ENCODE measurements around the gene FAM3C.
"Not testable (repeated sequence)": the region's sequence is repeated elsewhere in the genome, so short reads cannot be mapped to it uniquely, and the experiment has no call there.

The FAM3C gene, protein sequence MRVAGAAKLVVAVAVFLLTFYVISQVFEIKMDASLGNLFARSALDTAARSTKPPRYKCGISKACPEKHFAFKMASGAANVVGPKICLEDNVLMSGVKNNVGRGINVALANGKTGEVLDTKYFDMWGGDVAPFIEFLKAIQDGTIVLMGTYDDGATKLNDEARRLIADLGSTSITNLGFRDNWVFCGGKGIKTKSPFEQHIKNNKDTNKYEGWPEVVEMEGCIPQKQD

DNA sequence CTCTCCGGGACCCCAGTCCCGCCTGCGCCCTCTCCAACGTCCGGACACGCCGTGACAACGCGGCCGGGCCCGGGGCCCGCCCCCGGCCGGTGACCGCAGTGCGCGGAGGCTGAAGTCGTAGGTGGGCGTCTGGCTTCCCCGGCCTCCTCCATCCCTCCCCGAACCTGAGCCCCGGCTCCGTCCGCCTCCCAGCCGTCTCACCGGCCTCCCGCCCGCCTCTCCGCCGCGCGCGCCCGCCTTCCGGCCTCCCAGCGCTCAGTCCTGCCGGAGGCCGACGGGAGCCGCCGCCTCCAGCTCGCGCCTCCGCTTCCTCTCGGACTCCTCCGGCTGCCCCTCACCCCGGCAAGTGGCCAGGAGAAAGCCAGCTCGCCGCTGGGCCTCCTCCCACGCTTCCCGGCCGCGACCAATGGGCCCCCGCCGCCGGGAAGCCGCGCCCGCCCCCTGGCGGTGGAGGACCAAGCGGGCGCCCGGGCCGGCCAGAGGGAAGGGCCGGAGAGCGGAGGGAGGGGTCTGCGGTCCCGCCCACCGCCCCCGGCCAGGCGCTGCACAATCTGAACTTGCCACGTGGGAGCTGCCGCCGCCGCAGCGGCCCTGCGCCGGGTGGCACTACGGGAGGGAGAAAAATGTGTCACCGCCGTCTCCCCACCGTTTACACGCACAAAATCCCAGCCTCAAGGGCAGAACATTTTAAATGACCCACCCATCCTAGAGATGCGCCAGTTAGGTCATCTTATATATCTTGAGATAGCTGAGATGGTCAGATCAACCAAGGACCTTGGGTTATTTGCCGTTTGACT is at the start of gene FAM3C:
Gene FAM3C, minus strand, starts transcription at position 348 of the 797 bp plus-strand sequence. CDS start 13,339 bp downstream, outside the sequence.
- in situ Hi-C loops (cut with MboI; ENCODE audit: low sequenced_read_pairs) = no loop called here

- in situ Hi-C loops (cut with MboI; ENCODE audit: low sequenced_read_pairs) = no loop called here
These were observed 46.7 kb upstream of the FAM3C start for GRCh38 chr7:121442845-121443244.

GRCh38 chr7:121440857-121441503 is 44.9 kb upstream of the FAM3C start:
- in situ Hi-C loops (cut with MboI; ENCODE audit: low sequenced_read_pairs) = no loop called here

DNA sequence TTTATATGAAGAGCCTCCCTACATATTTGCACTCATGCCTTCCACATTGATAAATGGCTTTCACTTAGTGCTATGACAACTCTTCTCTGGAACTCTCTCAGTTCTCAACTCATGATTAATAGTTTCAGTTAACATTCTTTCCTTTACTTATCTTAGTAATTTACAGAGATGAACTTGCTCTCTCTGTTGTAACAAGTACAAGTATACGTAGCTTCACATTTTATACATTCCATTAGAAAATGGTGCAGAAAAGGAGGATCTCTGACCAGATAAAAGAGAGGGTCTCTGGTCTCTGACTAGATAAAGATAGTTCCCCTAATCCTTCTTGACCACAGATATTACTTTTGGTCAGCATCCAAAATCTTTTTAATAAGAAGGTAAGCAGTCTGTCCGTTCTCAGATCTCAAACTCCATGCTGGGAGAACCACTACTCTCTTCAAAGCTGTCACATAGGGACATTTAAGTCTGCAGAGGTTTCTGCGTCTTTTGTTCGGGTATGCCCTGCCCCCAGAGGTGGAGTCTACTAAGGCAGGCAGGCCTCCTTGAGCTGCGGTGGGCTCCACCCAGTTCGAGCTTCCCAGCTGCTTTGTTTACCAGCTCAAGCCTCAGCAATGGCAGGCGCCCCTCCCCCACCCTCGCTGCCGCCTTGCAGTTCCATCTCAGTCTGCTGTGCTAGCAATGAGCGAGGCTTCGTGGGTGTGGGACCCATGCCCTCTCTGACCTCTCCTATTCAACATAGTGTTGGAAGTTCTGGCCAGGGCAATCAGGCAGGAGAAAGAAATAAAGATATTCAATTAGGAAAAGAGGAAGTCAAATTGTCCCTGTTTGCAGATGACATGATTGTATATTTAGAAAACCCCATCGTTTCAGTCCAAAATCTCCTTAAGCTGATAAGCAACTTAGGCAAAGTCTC is 42.2 kb upstream of the FAM3C start:
- in situ Hi-C loops (cut with MboI; ENCODE audit: low sequenced_read_pairs) = not testable (repeated sequence)

DNA sequence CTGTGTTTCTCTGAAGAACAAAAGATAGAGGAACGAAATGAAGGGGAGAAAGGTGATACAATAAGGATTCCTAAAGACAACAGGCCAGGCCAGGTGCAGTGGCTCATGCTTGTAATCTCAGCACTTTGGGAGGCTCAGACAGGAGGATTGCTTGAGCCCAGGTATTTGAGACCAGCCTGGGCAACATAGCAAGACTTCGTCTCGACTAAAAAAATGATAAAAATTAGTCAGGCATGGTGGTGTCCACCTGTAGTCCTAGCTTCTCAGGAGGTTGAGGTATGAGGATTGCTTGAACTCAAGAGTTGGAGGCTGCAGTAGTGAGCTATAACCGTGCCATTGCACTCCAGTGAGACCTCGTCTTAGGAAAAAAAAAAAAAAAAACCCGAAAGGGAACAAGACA is 41.4 kb upstream of the FAM3C start:
- in situ Hi-C loops (cut with MboI; ENCODE audit: low sequenced_read_pairs) = no loop called here

DNA sequence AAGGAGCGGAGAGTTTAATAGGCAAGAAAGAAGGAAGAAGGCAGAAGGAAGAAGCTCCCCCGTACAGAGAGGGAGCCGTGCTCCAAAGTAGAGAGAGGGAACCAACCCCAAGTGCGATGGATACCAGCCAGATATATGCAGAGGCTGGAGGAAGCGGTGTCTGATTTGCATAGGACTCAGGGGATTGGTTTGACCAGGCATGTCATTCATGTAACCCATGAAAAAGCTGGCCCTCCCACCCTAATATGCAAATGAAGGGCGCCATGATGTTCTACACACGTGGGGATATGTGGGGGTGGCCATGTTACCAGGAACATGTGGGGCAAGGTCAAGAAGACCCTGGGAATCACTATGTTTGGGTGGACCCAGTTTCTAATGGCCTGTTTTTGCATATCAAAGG is 40.6 kb upstream of the FAM3C start:
- in situ Hi-C loops (cut with MboI; ENCODE audit: low sequenced_read_pairs) = no loop called here

- in situ Hi-C loops (cut with MboI; ENCODE audit: low sequenced_read_pairs) = no loop called here
These were observed 40.0 kb upstream of the FAM3C start for GRCh38 chr7:121436136-121436535.

- in situ Hi-C loops (cut with MboI; ENCODE audit: low sequenced_read_pairs) = no loop called here
These were observed 37.7 kb upstream of the FAM3C start for GRCh38 chr7:121433775-121434174.

- in situ Hi-C loops (cut with MboI; ENCODE audit: low sequenced_read_pairs) = not testable (repeated sequence)
These were observed 36.4 kb upstream of the FAM3C start for GRCh38 chr7:121432486-121432885.

DNA sequence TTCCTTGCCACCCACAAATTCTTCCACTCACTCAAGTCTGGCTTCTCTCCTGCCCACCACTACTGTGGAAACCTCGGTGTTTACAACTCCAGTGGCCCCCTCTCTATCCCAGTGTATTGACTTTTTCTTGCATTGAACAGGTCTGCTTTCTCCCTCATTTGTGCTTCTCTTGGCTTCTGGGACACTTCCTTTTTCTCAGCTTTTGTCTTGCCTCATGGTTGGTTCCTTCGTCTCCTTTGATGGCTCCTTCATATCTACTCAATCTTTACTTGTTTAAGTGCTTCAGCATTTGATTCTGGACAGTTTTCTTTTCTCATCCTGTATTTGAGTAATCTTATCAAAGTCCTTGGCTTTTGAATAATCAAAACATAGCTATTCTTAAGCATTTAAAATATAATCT is 35.9 kb upstream of the FAM3C start:
- in situ Hi-C loops (cut with MboI; ENCODE audit: low sequenced_read_pairs) = no loop called here

- in situ Hi-C loops (cut with MboI; ENCODE audit: low sequenced_read_pairs) = no loop called here
These were observed 35.4 kb upstream of the FAM3C start for GRCh38 chr7:121431389-121431995.

GRCh38 chr7:121430558-121430957 is 34.5 kb upstream of the FAM3C start:
- in situ Hi-C loops (cut with MboI; ENCODE audit: low sequenced_read_pairs) = no loop called here

DNA sequence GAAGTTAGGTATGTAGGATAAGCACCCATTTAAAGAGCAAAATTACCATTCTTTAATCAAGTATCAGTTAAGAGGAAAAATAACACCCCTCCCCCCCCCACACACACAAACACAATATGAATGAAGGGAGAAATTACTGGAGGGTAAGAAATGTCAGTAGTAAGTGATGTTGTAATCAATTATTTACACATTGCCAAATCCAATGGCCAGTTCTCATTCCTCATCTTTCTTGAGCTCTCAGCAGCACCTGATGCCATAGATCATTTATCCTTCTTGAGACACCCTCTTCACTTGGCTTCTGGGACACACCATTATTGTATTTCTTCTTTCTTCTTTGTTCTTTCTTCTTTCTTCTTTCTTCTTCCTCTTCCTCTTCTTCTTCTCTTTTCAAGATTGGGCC is 33.7 kb upstream of the FAM3C start:
- in situ Hi-C loops (cut with MboI; ENCODE audit: low sequenced_read_pairs) = no loop called here

DNA sequence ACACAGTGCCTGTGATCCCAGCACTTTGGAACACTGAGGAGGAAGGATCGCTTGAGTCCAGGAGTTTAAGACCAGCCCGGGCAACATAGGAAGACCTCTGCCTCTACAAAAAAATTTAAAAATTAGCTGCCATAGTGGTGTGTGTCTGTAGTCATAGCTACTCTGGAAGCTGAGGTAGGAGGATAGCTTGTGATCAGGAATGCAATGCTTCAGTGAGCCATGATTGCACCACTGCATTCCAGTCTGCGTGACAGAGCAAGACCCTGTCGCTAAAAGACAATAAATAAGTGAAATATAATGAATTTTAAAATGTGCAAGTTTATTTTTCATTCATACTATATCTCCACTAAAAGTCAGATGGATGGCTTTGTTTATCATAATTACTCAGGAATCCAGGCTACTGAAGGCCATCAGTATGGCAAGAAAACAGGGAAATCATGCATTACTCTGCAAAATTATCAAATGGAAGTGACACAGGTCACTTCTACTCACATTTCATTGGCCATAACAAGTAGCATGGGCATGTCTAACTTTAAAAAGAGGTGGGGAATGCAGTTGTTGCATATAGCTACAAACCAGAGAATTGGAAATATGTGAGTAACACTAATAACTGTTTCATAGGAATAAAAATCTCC is 32.9 kb upstream of the FAM3C start:
- in situ Hi-C loops (cut with MboI; ENCODE audit: low sequenced_read_pairs) = no loop called here

- in situ Hi-C loops (cut with MboI; ENCODE audit: low sequenced_read_pairs) = not testable (repeated sequence)
These were observed 25.6 kb upstream of the FAM3C start for GRCh38 chr7:121421743-121422142.

DNA sequence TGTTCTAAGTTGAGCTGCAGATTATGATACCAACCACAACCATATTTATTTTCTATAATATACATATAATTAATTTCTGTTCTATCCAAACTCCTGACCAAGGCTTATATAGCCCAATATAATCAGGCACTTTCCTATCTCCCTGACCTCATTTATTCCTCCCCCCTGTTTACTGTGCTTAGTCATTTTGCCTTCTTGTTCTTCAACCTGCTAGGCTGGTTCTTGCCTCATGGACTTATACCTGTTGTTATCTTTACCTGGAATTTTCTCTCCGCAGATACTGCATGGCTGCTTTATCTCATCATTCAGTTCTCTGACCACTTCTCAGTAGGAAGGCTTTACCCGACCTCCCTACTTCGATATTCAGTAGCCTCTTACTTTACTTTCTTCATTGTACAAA is 24.9 kb upstream of the FAM3C start:
- in situ Hi-C loops (cut with MboI; ENCODE audit: low sequenced_read_pairs) = no loop called here

DNA sequence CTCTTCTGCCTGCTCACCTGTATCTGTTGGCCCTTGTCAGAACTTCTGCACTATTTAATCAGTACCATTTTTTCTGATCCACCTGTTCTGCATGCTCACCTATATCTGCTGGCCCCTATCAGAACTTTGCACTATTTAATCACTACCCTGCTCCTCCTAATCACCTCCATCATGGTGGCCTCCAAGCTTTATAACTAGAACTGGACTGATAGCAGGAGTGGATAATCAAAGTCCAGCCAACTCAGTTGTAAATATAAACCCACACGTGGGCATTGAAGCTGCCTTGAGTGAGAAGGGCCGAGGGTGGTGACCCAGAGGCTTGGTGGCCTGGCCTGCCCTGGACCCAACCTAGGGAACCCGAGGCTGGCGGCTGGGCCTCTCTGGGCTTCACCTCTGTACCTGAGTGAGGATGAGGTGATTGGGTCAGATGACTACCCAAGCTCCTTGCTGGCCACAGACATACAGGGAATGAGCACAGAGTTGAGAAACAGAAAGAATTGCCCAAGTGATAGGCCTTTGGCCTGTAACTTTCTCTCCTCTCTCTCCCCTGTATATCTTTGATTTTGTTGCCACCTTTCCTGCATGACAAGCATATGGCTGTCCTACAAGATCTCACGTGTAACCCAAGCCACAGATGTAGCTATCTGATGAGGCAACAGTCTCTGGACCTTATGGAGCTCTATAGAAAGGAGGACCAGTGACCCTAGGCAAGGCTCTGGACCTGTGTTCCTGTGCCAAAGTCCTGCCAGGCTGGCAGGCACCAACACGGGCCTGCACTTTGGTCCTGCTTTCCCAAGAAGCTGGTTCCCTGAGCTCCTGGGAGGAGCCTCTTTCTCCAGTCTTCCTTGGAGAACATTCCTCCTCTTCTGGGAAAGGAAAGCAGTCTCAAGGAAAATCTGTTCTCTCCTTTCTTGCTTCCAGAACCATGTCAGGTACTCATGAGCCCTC is 23.4 kb upstream of the FAM3C start:
- in situ Hi-C loops (cut with MboI; ENCODE audit: low sequenced_read_pairs) = no loop called here

- in situ Hi-C loops (cut with MboI; ENCODE audit: low sequenced_read_pairs) = no loop called here
These were observed 20.4 kb upstream of the FAM3C start for GRCh38 chr7:121416533-121416932.

GRCh38 chr7:121414436-121414835 is 18.3 kb upstream of the FAM3C start:
- in situ Hi-C loops (cut with MboI; ENCODE audit: low sequenced_read_pairs) = no loop called here
